NCI-H1694 (cell line): Measurements from ENCODE around the gene IFNA10.
"Not testable (repeated sequence)": the region's sequence is repeated elsewhere in the genome, so short reads cannot be mapped to it uniquely, and the experiment has no call there.

ENCODE experiments used
- DNase-seq: peaks from one replicate; lab custom pipeline; 2025; lab: John Stamatoyannopoulos, UW

IFNA10 gene

GRCh38 chr9:21207043-21207442 is at the start of gene IFNA10:
Gene IFNA10, minus strand, starts transcription at chr9:21207143. Its CDS starts 46 bp downstream, at chr9:21207097.
- DNase-seq = not testable (repeated sequence)

- DNase-seq = no peak
Observed at GRCh38 chr9:21255538-21256212, 48.7 kb upstream of the IFNA10 start.

GRCh38 chr9:21252721-21253547 is 46.0 kb upstream of the IFNA10 start:
- no peak for DNase-seq

GRCh38 chr9:21251638-21252037 is 44.7 kb upstream of the IFNA10 start:
- DNase-seq = no peak

GRCh38 chr9:21251190-21251589 is 44.2 kb upstream of the IFNA10 start:
- no peak for DNase-seq

- no peak for DNase-seq
Observed at GRCh38 chr9:21244836-21245235, 37.9 kb upstream of the IFNA10 start.

GRCh38 chr9:21239911-21240310 is 33.0 kb upstream of the IFNA10 start, which contains the start of gene IFNA14:
Gene IFNA14, minus strand, starts transcription at chr9:21240005. Its CDS starts 70 bp downstream, at chr9:21239935.
- no peak for DNase-seq

- not testable (repeated sequence) for DNase-seq
Observed at GRCh38 chr9:21236360-21236714, 29.4 kb upstream of the IFNA10 start.

- DNase-seq = not testable (repeated sequence)
Observed at GRCh38 chr9:21235468-21236359, 28.8 kb upstream of the IFNA10 start.

GRCh38 chr9:21234153-21234687 is 27.3 kb upstream of the IFNA10 start:
- no peak for DNase-seq

GRCh38 chr9:21233258-21233657 is 26.3 kb upstream of the IFNA10 start:
- DNase-seq = no peak

GRCh38 chr9:21228122-21228521 is 21.2 kb upstream of the IFNA10 start, which contains the start of gene IFNA17:
Gene IFNA17, minus strand, starts transcription at chr9:21228222. Its CDS starts 49 bp downstream, at chr9:21228173.
- DNase-seq = no peak

- DNase-seq = not testable (repeated sequence)
Observed at GRCh38 chr9:21217211-21217610, 10.3 kb upstream of the IFNA10 start, which contains the start of gene IFNA16. Gene IFNA16, minus strand, starts transcription at chr9:21217311. Its CDS starts 6 bp downstream, at chr9:21217305.

- not testable (repeated sequence) for DNase-seq
Observed at GRCh38 chr9:21213411-21214326, 6.7 kb upstream of the IFNA10 start.

GRCh38 chr9:21212160-21212559 is 5.2 kb upstream of the IFNA10 start:
- DNase-seq = not testable (repeated sequence)

- DNase-seq = not testable (repeated sequence)
Observed at GRCh38 chr9:21210782-21211181, 3.8 kb upstream of the IFNA10 start.

GRCh38 chr9:21210311-21210710 is 3.4 kb upstream of the IFNA10 start:
- DNase-seq = no peak

- no peak for DNase-seq
Observed at GRCh38 chr9:21205204-21205603, 1.7 kb downstream of the IFNA10 start.

- DNase-seq = not testable (repeated sequence)
Observed at GRCh38 chr9:21202105-21202504, 4.8 kb downstream of the IFNA10 start, which contains the start of gene IFNA7. Gene IFNA7, minus strand, starts transcription at chr9:21202205. Its CDS starts 40 bp downstream, at chr9:21202165.
